Neuronal stem cell (in vitro differentiated cells): ENCODE measurements around the gene ZPR1.

Source experiments
- DNase-seq: peaks from one replicate; pipeline ENCODE4 v3.0.0-alpha.2; 2013; ENCODE audit warnings: low spot score
- H2AFZ ChIP-seq: one replicate; pipeline ENCODE4 v1.6.1; 2013; ENCODE audit warnings: mild to moderate bottlenecking, low read length, inconsistent platforms
- H2AK5ac ChIP-seq: 2 replicates; pipeline ENCODE4 v1.6.1; 2013; ENCODE audit warnings: low read depth, mild to moderate bottlenecking, inconsistent platforms, low read length, moderate library complexity, mixed read lengths
- H2BK120ac ChIP-seq: 2 replicates; pipeline ENCODE4 v1.6.1; 2013; ENCODE audit warnings: low read depth, mild to moderate bottlenecking, inconsistent platforms, low read length, moderate library complexity, mixed read lengths
- H2BK12ac ChIP-seq: one replicate; pipeline ENCODE4 v1.6.1; 2013; ENCODE audit warnings: low read length, inconsistent platforms
- H2BK15ac ChIP-seq: 2 replicates; pipeline ENCODE4 v1.6.1; 2013; ENCODE audit warnings: mild to moderate bottlenecking, low read length, inconsistent platforms, mixed read lengths
- H2BK5ac ChIP-seq: one replicate; pipeline ENCODE4 v1.6.1; 2013; ENCODE audit warnings: inconsistent platforms, mild to moderate bottlenecking, low read length, moderate library complexity
- H3K14ac ChIP-seq: one replicate; pipeline ENCODE4 v1.6.1; 2013; ENCODE audit warnings: low read length, inconsistent platforms
- H3K18ac ChIP-seq: 2 replicates; pipeline ENCODE4 v1.6.1; 2013; ENCODE audit warnings: low read length, inconsistent platforms
- H3K23ac ChIP-seq: 2 replicates; pipeline ENCODE4 v1.6.1; 2013; ENCODE audit warnings: low read depth, mild to moderate bottlenecking, mixed read lengths, low read length, inconsistent platforms; ENCODE audit not compliant: poor library complexity
- H3K27ac ChIP-seq: replicated peaks from 3 replicates; pipeline ENCODE4 v1.5.1; 2013; ENCODE audit warnings: low read length, inconsistent platforms
- H3K27me3 ChIP-seq, 3 experiments: 2 replicates each; pipeline ENCODE4 v1.6.1; 2013; ENCODE audit warnings: low read length in 3 of 3, mild to moderate bottlenecking in 2 of 3, inconsistent platforms in 1 of 3, low read depth in 1 of 3, mixed read lengths in 1 of 3, moderate library complexity in 1 of 3; ENCODE audit not compliant: control insufficient read depth in 3 of 3, insufficient read depth in 3 of 3
- H3K36me3 ChIP-seq, 2 donors: replicated peaks in 1 of 2; 2 replicates each; pipeline ENCODE4 v1.6.1; 2013; ENCODE audit warnings: low read length in 2 of 2; ENCODE audit not compliant: control insufficient read depth in 2 of 2, insufficient read depth in 2 of 2
- H3K4ac ChIP-seq: 2 replicates; pipeline ENCODE4 v1.6.1; 2013; ENCODE audit warnings: inconsistent platforms, mild to moderate bottlenecking, low read length, moderate library complexity
- H3K4me1 ChIP-seq, 2 donors: 1 replicate in 1 of 2; 2 replicates in 1 of 2; pipeline ENCODE4 v1.6.1; 2013; ENCODE audit warnings: low read length in 2 of 2, low read depth in 1 of 2; ENCODE audit not compliant: control insufficient read depth in 2 of 2, insufficient read depth in 1 of 2
- H3K4me2 ChIP-seq: one replicate; pipeline ENCODE4 v1.6.1; 2013; ENCODE audit warnings: mild to moderate bottlenecking, low read length, inconsistent platforms; ENCODE audit not compliant: insufficient read depth, poor library complexity, severe bottlenecking
- H3K4me3 ChIP-seq, 2 donors: 2 replicates each; pipeline ENCODE4 v1.5.1; 2013; ENCODE audit warnings: low read length in 2 of 2, mild to moderate bottlenecking in 2 of 2, inconsistent platforms in 1 of 2, moderate library complexity in 1 of 2
- H3K79me1 ChIP-seq: one replicate; pipeline ENCODE4 v1.6.1; 2013; ENCODE audit warnings: low read depth, mild to moderate bottlenecking, inconsistent platforms, low read length, moderate library complexity
- H3K9ac ChIP-seq: one replicate; pipeline ENCODE4 v1.6.1; 2013; ENCODE audit warnings: mild to moderate bottlenecking, low read depth, low read length, inconsistent platforms; ENCODE audit not compliant: poor library complexity
- H3K9me3 ChIP-seq, 2 donors: replicated peaks in 1 of 2; 2 replicates each; pipeline versions ENCODE3 to v1.6.1; 2013; ENCODE audit warnings: low read length in 2 of 2, mild to moderate bottlenecking in 2 of 2, inconsistent platforms in 1 of 2, low read depth in 1 of 2, mixed read lengths in 1 of 2, moderate library complexity in 1 of 2; ENCODE audit not compliant: control insufficient read depth in 2 of 2, insufficient read depth in 1 of 2
- H4K8ac ChIP-seq: one replicate; pipeline ENCODE4 v1.6.1; 2013; ENCODE audit warnings: low read depth, mild to moderate bottlenecking, inconsistent platforms, low read length, moderate library complexity
- H4K91ac ChIP-seq: one replicate; pipeline ENCODE4 v1.6.1; 2013; ENCODE audit warnings: low read length, low read depth, mild to moderate bottlenecking, inconsistent platforms; ENCODE audit not compliant: poor library complexity
- WGBS, 2 donors: extraction: QIAGEN DNeasy Blood & Tissue Kit; methylation state at CpG; one replicate each; pipeline ENCODE4 v1.1.7; 2013; ENCODE audit warnings: missing lambda C conversion rate in 2 of 2, mixed read lengths in 1 of 2; ENCODE audit not compliant: insufficient read length in 2 of 2, insufficient replicate concordance in 1 of 2; ENCODE audit errors: extremely low coverage in 2 of 2; 5-methylcytosine and 5-hydroxymethylcytosine counted together

ZPR1 gene

GRCh38 chr11:116819049-116819448 lies 31.2 kb upstream of the ZPR1 start:
- Histone ChIP-seq H3K9me3 (peaks cover 0 to 2% of the 10 kb centered on the region in 2 donors), H2BK120ac (no peak overlapping the region), H3K4ac (no peak overlapping the region), H3K4me2 (no peak overlapping the region), H2BK5ac (no peak overlapping the region), H3K4me3 (no peak overlapping the region), H3K79me1 (no peaks in the 10 kb centered on the region), H3K27me3 (peaks cover 0 to 8% (median 1%) of the 10 kb centered on the region in 3 experiments), H3K9ac (no peak overlapping the region), H2BK12ac (no peak overlapping the region), H2AFZ (no peak overlapping the region), H2BK15ac (no peak overlapping the region), H4K91ac (no peak overlapping the region), H2AK5ac (peak overlapping the region; percentile 81), H3K18ac (peak overlapping the region; percentile 48), H4K8ac (no peak overlapping the region), H3K23ac (peak overlapping the region; percentile 65), H3K27ac (no peak overlapping the region), H3K14ac (no peak overlapping the region), H3K36me3 (no peaks in the 10 kb centered on the region), H3K4me1 (peaks cover 0 to 4% of the 10 kb centered on the region in 2 donors)
- no CpG with 5 or more reads among the region's 9 CpGs for WGBS, 2 donors
- no peak for DNase-seq

- H3K9ac ChIP-seq = no peak overlapping the region
- H2BK120ac ChIP-seq = no peak overlapping the region
- no peaks in the 10 kb centered on the region for H3K79me1 ChIP-seq
- H2BK15ac ChIP-seq = no peak overlapping the region
- H2AFZ ChIP-seq = no peak overlapping the region
- no peak overlapping the region for H4K91ac ChIP-seq
- H3K27me3 ChIP-seq = no peaks in the 10 kb centered on the region
- no CpG with 5 or more reads among the region's 6 CpGs for WGBS, 2 donors
- H3K4ac ChIP-seq = no peak overlapping the region
- no peak overlapping the region for H3K18ac ChIP-seq
- H2AK5ac ChIP-seq = no peak overlapping the region
- no peak overlapping the region for H3K4me2 ChIP-seq
- H3K9me3 ChIP-seq = peaks cover 0 to 2% of the 10 kb centered on the region in 2 donors
- H3K14ac ChIP-seq = no peak overlapping the region
- H3K4me3 ChIP-seq = no peak overlapping the region
- H3K27ac ChIP-seq = no peak overlapping the region
- no peak overlapping the region for H3K23ac ChIP-seq
- no peak for DNase-seq
- H2BK5ac ChIP-seq = no peak overlapping the region
- no peak overlapping the region for H4K8ac ChIP-seq
- no peak overlapping the region for H2BK12ac ChIP-seq
- no peaks in the 10 kb centered on the region for H3K36me3 ChIP-seq
- no peaks in the 10 kb centered on the region for H3K4me1 ChIP-seq
Measured at GRCh38 chr11:116814502-116814901, 26.7 kb upstream of the ZPR1 start.

- H3K4me3 ChIP-seq = no peak overlapping the region
- no peak overlapping the region for H2AFZ ChIP-seq
- H4K8ac ChIP-seq = no peak overlapping the region
- H3K9ac ChIP-seq = no peak overlapping the region
- no peak overlapping the region for H3K4ac ChIP-seq
- no peak overlapping the region for H2BK120ac ChIP-seq
- no peak overlapping the region for H3K14ac ChIP-seq
- no peak overlapping the region for H2BK15ac ChIP-seq
- H3K4me1 ChIP-seq = no peaks in the 10 kb centered on the region
- H4K91ac ChIP-seq = no peak overlapping the region
- no peaks in the 10 kb centered on the region for H3K79me1 ChIP-seq
- DNase-seq = no peak
- H2BK12ac ChIP-seq = no peak overlapping the region
- no peak overlapping the region for H3K4me2 ChIP-seq
- peaks cover 0 to 2% of the 10 kb centered on the region in 2 donors for H3K9me3 ChIP-seq
- H3K36me3 ChIP-seq = no peaks in the 10 kb centered on the region
- H3K27me3 ChIP-seq = no peaks in the 10 kb centered on the region
- H2BK5ac ChIP-seq = no peak overlapping the region
- no CpG with 5 or more reads among the region's 5 CpGs for WGBS, 2 donors
- no peak overlapping the region for H3K18ac ChIP-seq
- H2AK5ac ChIP-seq = no peak overlapping the region
- H3K23ac ChIP-seq = no peak overlapping the region
- no peak overlapping the region for H3K27ac ChIP-seq
Measured at GRCh38 chr11:116813781-116814471, 26.1 kb upstream of the ZPR1 start.

DNA sequence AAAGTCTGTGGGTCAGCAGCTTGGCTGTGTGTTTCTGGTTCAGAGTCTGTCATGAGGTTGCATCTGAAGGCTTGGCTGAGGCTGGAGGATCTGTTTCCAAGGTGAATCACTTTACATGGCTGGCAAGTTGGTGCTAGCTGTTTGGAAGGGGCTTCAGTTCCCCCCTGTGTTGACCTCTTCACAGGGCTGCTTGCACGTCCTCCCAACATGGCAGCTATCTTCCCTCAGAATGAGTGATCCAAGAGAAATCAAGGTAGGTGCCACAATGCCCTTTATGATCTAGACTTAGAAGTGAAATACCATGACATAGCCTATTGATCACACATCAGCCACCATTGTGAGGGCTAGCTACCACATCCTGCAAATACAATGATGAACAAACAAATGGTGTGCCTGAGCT lies 25.3 kb upstream of the ZPR1 start:
- H3K4me1 ChIP-seq = no peaks in the 10 kb centered on the region
- no peak overlapping the region for H3K27ac ChIP-seq
- peaks cover 0 to 2% of the 10 kb centered on the region in 2 donors for H3K9me3 ChIP-seq
- WGBS, 2 donors = no CpG with 5 or more reads among the region's 1 CpG
- H3K79me1 ChIP-seq = no peaks in the 10 kb centered on the region
- no peak overlapping the region for H2BK5ac ChIP-seq
- H2AK5ac ChIP-seq = no peak overlapping the region
- H3K23ac ChIP-seq = no peak overlapping the region
- H2BK15ac ChIP-seq = no peak overlapping the region
- H3K14ac ChIP-seq = no peak overlapping the region
- H3K36me3 ChIP-seq = no peaks in the 10 kb centered on the region
- H3K9ac ChIP-seq = no peak overlapping the region
- no peak overlapping the region for H3K18ac ChIP-seq
- no peak overlapping the region for H4K8ac ChIP-seq
- H3K4ac ChIP-seq = no peak overlapping the region
- H3K4me3 ChIP-seq = no peak overlapping the region
- H2BK12ac ChIP-seq = no peak overlapping the region
- no peak overlapping the region for H2BK120ac ChIP-seq
- H3K27me3 ChIP-seq = no peaks in the 10 kb centered on the region
- H4K91ac ChIP-seq = no peak overlapping the region
- DNase-seq = no peak
- no peak overlapping the region for H2AFZ ChIP-seq
- no peak overlapping the region for H3K4me2 ChIP-seq
